ENCODE results near the gene ADCY9. TPM values are rescaled to one million over a fixed set of nuclear protein-coding genes. Genes with fewer than 3 reads are reported as not detected.
"Not testable (repeated sequence)": the region's sequence is repeated elsewhere in the genome, so short reads cannot be mapped to it uniquely, and the experiment has no call there.

Gene ADCY9
- total and polyA plus RNA-seq, 12 donors: 11.5 to 57.6 (median 42.7) TPM

GRCh38 chr16:4081047-4081446 is 35.2 kb downstream of the ADCY9 start:
- H3K4me1 ChIP-seq: peaks cover 0 to 6% (median 0%) of the 10 kb centered on the region in 9 donors
- peaks cover 0 to 4% (median 0%) of the 10 kb centered on the region in 9 donors for H3K36me3 ChIP-seq
- intact Hi-C loops (cut with DNase I): no loop called here
- WGBS, 2 donors: 66 to 72% methylated on average over 10 of the region's 10 CpGs
- no peak overlapping the region for H3K4me3 ChIP-seq
- DNase-seq: no peak
- no peak for TF ChIP-seq CTCF (IDR thresholded peaks at IDR 0.05)
- ATAC-seq: no peak
- no peaks in the 10 kb centered on the region for H3K9me3 ChIP-seq
- no peak overlapping the region for H3K27ac ChIP-seq
- no peaks in the 10 kb centered on the region for H3K27me3 ChIP-seq

- Histone ChIP-seq H3K27me3 (no peaks in the 10 kb centered on the region), H3K4me1 (peaks cover 0 to 6% (median 0%) of the 10 kb centered on the region in 9 donors), H3K36me3 (peaks cover 0 to 4% (median 0%) of the 10 kb centered on the region in 9 donors), H3K27ac (no peak overlapping the region), H3K9me3 (no peaks in the 10 kb centered on the region), H3K4me3 (no peak overlapping the region)
- TF ChIP-seq CTCF (IDR thresholded peaks at IDR 0.05): no peak
- 54 to 64% methylated on average over 6 of the region's 6 CpGs for WGBS, 2 donors
- intact Hi-C loops (cut with DNase I): no loop called here
- ATAC-seq: no peak
- no peak for DNase-seq
These were observed 39.0 kb downstream of the ADCY9 start for GRCh38 chr16:4077174-4077649.

GRCh38 chr16:4075534-4075933 is 40.7 kb downstream of the ADCY9 start:
- 94 to 96% methylated on average over 7 of the region's 7 CpGs for WGBS, 2 donors
- no peak for DNase-seq

DNA sequence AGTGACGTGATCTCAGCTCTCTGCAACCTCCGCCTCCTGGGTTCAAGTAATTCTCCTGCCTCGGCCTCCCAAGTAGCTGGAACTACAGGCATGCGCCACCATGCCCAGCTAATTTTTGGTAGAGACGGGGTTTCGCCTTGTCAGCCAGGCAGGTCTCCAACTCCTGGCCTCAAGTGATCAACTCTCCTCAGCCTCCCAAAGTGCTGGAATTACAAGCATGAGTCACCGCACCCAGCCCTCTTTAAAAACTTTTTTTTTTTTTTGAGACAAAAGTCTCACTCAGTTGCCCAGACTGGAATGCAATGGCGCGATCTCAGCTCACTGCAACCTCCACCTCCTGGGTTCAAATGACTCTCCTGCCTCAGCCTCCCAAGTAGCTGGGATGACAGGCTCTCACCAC is 43.1 kb downstream of the ADCY9 start:
- WGBS, 2 donors: 98 to 99% methylated on average over 9 of the region's 9 CpGs
- not testable (repeated sequence) for H3K4me1 ChIP-seq, ATAC-seq

More at GRCh38 chr16:4075534-4075933, 40.7 kb downstream of the ADCY9 start:
- intact Hi-C loops (cut with DNase I): no loop called here
- no peak for TF ChIP-seq CTCF (IDR thresholded peaks at IDR 0.05)
- Histone ChIP-seq H3K4me1 (peaks cover 0 to 5% (median 0%) of the 10 kb centered on the region in 9 donors), H3K27me3 (no peaks in the 10 kb centered on the region), H3K9me3 (no peaks in the 10 kb centered on the region), H3K4me3 (no peak overlapping the region), H3K27ac (no peak overlapping the region), H3K36me3 (peaks cover 0 to 4% (median 0%) of the 10 kb centered on the region in 9 donors)
- ATAC-seq: no peak

DNA sequence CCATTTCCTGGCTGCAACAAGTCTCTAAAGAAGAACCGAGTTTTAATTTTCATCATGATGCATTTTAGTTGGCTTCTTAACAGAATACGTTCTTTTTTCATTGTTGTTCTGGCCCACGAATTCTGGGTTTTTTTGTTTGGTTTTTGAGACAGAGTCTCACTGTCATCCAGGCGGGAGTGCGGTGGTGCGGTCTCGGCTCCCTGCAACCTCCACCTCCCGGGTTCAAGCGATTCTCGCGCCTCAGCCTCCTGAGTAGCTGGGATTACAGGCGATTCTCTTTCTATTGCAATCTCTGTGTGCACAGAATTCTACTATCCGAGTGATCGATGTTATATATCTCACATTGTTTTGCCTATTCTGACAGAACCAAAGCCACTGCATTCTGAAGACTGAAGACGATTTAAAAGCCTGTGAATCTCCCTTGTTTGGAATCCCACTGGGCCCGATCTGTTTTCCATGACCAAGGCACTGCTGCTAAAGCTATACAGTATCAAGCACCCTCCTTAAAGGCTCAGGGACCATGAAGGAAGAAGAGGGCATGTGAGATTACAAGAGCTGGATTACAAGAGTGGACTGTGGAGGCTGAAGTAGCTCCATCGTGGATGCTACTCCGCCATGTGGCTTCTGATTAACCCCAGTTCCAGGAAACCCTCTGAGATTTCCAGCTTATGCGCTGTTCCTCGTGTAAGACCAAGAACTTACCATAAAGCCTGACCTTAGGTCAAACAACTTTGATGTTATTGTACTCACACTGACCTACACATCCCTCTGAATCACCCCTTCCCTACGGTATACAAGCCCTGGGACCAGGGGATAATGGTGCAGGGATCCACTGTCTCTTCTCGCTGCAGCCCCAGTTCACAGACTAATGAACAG is 44.3 kb downstream of the ADCY9 start:
- DNase-seq: no peak
- no peaks in the 10 kb centered on the region for H3K9me3 ChIP-seq
- no peak for ATAC-seq

More for the DNA sequence above, 43.1 kb downstream of the ADCY9 start:
- H3K9me3 ChIP-seq; H3K27me3 ChIP-seq; intact Hi-C loops (cut with DNase I); H3K36me3 ChIP-seq; H3K27ac ChIP-seq; H3K4me3 ChIP-seq; DNase-seq: not testable (repeated sequence)

More for the DNA sequence above, 44.3 kb downstream of the ADCY9 start:
- Histone ChIP-seq H3K36me3 (no peaks in the 10 kb centered on the region), H3K4me1 (peaks cover 0 to 8% (median 3%) of the 10 kb centered on the region in 9 donors), H3K4me3 (no peak overlapping the region), H3K27me3 (no peaks in the 10 kb centered on the region), H3K27ac (no peak overlapping the region)
- intact Hi-C loops (cut with DNase I): no loop called here
- no peak for TF ChIP-seq CTCF (IDR thresholded peaks at IDR 0.05)
- WGBS, 2 donors: 84 to 92% methylated on average over 22 of the region's 22 CpGs
